KOPT-K1 (cell line): ENCODE data around the gene NCAN.

Experiments
- H3K27ac ChIP-seq: fragments of 200-600 bp; sonication (generic); 2 replicates; pipeline ENCODE4 v1.5.1; 2016; ENCODE audit warnings: antibody characterized with exemption, mild to moderate bottlenecking, low read depth, low read length; ENCODE audit not compliant: poor library complexity, severe bottlenecking
- H3K36me3 ChIP-seq: fragments of 200-600 bp; sonication (generic); 2 replicates; pipeline ENCODE4 v1.5.1; 2017; ENCODE audit warnings: antibody characterized with exemption, mild to moderate bottlenecking, low read length, moderate library complexity; ENCODE audit not compliant: insufficient read depth
- H3K9me3 ChIP-seq: fragments of 200-600 bp; sonication (generic); 2 replicates; pipeline ENCODE4 v1.5.1; 2017; ENCODE audit warnings: antibody characterized with exemption, low read length, mild to moderate bottlenecking; ENCODE audit not compliant: insufficient read depth, poor library complexity, severe bottlenecking

The NCAN gene

GRCh38 chr19:19271828-19272599 is 60.3 kb downstream of the NCAN start:
- Histone ChIP-seq H3K9me3 (no peaks in the 10 kb centered on the region), H3K27ac (no peak overlapping the region), H3K36me3 (peaks cover 24% of the 10 kb centered on the region)

GRCh38 chr19:19274146-19274545 is 62.4 kb downstream of the NCAN start:
- no peaks in the 10 kb centered on the region for H3K9me3 ChIP-seq
- no peak overlapping the region for H3K27ac ChIP-seq
- peaks cover 46% of the 10 kb centered on the region for H3K36me3 ChIP-seq

DNA sequence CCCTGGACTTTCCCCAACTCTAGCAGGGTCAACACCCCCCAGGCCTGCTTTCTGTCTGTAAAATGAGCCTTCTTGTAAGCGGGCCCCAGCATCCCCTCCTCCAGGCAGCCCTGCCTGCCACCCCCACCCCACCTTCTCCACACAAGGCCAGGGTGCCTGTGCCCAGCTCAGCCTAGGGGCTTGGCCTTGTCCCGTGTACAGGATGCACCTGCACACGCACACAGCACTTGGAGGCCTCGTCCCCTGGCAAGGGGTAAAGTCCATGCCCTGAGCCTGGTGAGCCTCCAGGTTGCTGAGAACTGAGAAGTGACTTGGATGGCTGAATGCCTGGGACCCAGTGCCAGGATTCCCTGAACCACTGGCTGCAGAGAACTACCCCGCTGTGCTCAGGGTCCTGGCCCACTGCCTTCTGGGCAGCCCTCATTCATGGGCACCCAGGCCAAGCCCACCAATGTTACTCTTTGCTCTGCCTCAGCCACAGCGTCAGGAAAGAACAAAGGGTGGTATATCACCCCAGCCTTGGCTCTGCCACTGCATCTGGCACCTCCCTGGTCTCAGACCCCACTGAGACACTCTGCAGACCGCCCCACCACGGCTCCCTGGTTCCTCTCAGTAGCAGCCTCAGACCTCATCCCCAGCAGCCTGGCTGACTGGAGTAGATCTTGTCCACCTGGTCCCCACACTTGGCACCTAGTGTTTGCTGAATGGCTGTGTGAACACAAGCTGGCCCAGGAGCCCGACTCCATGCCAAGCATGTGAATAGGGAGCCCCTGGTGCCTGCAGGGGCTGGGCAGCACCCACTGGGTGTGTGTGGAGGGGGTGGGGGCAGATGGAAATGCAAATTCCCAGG is 63.2 kb downstream of the NCAN start:
- H3K27ac ChIP-seq: no peak overlapping the region
- H3K9me3 ChIP-seq: no peaks in the 10 kb centered on the region

GRCh38 chr19:19276386-19276785 is 64.6 kb downstream of the NCAN start:
- H3K9me3 ChIP-seq: no peaks in the 10 kb centered on the region
- H3K36me3 ChIP-seq: peaks cover 68% of the 10 kb centered on the region
- no peak overlapping the region for H3K27ac ChIP-seq

More for the DNA sequence above, 63.2 kb downstream of the NCAN start:
- H3K36me3 ChIP-seq: peaks cover 54% of the 10 kb centered on the region

DNA sequence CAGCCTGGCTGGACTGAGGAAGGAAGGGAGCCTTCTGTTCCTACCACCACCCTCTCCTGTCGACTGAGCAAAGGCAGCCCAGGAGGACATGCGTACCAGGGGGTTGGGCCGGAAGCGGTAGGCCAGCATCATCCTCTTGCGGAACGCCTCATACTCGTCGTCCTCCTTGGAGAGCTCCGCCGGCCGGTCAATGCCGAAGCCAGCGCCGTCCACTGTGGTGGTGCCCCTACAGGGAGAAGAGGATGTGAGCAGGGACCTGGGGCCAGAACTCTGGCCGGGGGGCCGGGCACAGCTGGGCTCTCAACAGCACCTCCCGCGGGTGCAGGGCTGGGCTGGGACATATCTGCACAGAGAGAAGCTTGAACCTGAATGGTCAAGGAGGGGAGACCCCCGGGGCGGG is 65.1 kb downstream of the NCAN start:
- no peak overlapping the region for H3K27ac ChIP-seq
- H3K9me3 ChIP-seq: no peaks in the 10 kb centered on the region
- peaks cover 73% of the 10 kb centered on the region for H3K36me3 ChIP-seq

GRCh38 chr19:19278315-19278714 is 66.6 kb downstream of the NCAN start:
- H3K9me3 ChIP-seq: no peaks in the 10 kb centered on the region
- H3K27ac ChIP-seq: no peak overlapping the region
- H3K36me3 ChIP-seq: peaks cover 87% of the 10 kb centered on the region

GRCh38 chr19:19279062-19279612 is 67.4 kb downstream of the NCAN start:
- Histone ChIP-seq H3K9me3 (no peaks in the 10 kb centered on the region), H3K36me3 (peaks cover 96% of the 10 kb centered on the region), H3K27ac (no peak overlapping the region)

- peaks cover 100% of the 10 kb centered on the region for H3K36me3 ChIP-seq
- no peak overlapping the region for H3K27ac ChIP-seq
- no peaks in the 10 kb centered on the region for H3K9me3 ChIP-seq
Measured at GRCh38 chr19:19279853-19280252, 68.1 kb downstream of the NCAN start.

DNA sequence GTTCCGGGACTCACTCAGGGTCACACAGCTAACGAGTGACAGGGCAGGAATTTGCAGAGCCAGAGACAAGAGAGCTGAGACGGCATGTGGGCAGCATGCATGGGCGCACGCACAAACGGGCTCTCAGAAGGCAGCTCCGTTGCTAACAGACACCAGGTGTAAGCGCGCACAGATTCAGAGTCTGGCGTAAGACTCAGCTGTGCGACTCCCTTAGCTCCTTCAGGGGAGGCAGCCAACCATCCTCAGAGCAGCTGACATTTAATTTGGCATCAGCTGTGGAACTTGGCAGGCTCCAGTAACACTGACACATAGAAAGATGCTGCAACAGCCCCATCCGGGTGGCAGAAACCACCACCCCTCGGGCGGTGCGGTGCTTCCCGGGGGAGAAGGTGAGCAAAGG is 68.8 kb downstream of the NCAN start:
- H3K27ac ChIP-seq: no peak overlapping the region
- no peaks in the 10 kb centered on the region for H3K9me3 ChIP-seq
- H3K36me3 ChIP-seq: peaks cover 100% of the 10 kb centered on the region

GRCh38 chr19:19285686-19286085 is 73.9 kb downstream of the NCAN start:
- H3K36me3 ChIP-seq: peaks cover 92% of the 10 kb centered on the region

DNA sequence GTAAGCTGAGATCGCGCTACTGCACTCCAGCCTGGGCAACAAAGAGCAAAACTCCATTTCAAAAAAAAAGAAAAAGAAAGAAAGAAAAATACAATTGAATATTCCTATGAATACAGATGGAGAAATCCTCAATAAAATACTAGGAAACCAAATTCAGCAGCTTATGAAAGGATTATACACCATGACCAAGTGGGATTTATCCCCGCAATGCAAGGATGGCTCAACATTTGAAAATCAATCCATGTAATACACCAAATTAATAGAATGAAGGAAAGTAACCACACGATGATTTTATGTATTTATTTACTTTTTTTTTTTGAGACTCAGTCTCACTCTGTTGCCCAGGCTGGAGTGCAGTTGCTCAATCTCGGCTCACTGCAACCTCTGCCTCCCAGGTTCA is 80.8 kb downstream of the NCAN start:
- no peaks in the 10 kb centered on the region for H3K9me3 ChIP-seq
- peaks cover 87% of the 10 kb centered on the region for H3K36me3 ChIP-seq
- no peak overlapping the region for H3K27ac ChIP-seq

More at GRCh38 chr19:19285686-19286085, 73.9 kb downstream of the NCAN start:
- no peak overlapping the region for H3K27ac ChIP-seq
- H3K9me3 ChIP-seq: no peaks in the 10 kb centered on the region

DNA sequence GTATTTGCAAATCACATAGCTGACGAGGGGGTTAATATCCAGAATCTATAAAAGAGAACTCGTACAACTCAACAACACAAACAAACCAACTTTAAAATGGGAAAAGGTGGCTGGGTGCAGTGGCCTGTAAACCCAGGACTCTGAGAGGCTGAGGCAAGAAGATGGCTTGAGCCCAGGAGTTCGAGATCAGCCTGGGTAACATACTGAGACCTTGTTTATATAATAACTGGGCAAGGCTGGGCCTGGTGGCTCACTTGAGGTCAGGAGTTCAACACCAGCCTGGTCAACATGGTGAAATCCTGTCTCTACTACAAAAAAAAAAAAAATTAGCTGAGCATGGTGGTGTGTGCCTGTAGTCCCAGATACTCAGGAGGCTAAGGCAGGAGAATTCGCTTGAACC is 83.2 kb downstream of the NCAN start:
- no peak overlapping the region for H3K27ac ChIP-seq
- no peaks in the 10 kb centered on the region for H3K9me3 ChIP-seq
- peaks cover 74% of the 10 kb centered on the region for H3K36me3 ChIP-seq

DNA sequence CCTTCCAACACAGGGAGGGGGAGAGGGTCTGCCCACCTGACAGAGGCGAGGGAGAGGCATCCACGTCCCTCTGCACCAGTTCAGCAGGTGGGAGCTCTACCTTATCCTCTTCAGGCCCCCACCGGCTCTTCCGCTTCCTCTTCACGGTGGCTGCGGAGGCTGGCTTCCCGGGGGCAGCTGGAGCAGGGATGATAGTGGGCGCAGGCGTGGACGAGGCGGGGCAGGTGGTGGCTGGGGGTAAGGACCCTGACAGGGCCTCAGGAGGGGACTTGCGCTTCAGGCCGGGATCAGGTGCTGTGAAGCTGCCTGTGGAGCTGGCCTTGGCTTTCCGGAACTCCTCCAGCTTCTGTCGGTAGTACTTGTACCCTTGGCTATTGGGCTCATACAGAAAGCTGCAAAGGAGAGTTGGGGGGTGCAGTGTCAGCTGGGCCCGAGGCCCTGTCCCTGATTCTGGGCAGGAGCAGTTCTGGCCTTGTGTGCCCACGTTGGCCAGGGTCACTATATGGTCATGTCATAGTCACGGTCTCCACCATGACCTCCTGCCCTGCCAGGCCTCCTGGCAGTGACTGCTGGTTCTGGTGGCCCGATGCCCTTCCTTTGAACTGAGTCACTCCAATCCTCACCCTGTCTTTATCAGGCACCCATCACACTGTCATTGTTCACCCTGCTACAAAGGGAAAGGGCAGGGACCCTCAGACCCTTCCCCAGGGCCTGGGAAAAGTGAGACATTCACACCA is 85.4 kb downstream of the NCAN start:
- H3K36me3 ChIP-seq: peaks cover 81% of the 10 kb centered on the region
- no peaks in the 10 kb centered on the region for H3K9me3 ChIP-seq
- no peak overlapping the region for H3K27ac ChIP-seq

DNA sequence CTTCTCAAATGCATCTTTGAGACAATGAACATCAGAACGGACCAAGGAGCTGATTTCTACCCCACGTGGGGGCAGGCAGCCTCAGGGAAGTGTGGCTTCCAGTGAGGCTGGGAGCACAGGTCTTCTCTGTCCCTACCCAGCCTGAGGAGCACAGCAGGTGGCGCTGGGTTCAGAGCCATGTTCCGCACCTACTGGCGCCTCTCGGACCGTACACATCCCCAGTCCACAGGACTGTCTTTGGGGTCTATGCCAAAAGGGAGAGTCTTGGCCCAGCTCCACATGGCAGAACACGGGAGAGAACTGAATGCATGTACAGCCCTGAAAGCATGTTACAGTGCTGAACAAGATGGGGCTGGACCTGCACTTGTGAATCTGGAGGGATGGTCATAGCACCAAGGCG is 86.0 kb downstream of the NCAN start:
- no peak overlapping the region for H3K27ac ChIP-seq
- no peaks in the 10 kb centered on the region for H3K9me3 ChIP-seq
- H3K36me3 ChIP-seq: peaks cover 81% of the 10 kb centered on the region

DNA sequence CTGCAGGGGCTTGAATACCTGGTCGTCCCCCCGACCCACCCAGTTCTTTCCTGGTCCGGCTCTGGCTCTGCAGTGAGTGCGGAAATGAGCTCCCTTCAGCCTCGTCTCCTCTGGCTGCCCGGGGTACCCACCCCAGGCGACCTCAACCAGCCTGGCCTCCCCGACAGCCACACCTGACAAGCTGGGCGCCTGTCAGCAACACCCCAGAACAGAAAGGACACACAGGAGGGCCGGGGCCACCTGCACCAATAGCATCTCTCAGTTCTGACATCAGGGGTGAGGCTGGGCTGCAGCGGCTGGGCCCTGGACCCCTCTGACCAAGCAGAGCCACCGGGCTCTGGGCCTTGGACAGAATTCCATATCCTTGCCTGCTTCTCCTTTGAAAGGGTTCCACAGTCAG is 88.9 kb downstream of the NCAN start:
- peaks cover 83% of the 10 kb centered on the region for H3K36me3 ChIP-seq
- no peak overlapping the region for H3K27ac ChIP-seq
- H3K9me3 ChIP-seq: no peaks in the 10 kb centered on the region
